ENCODE results near the gene SPRED3. TPM values are rescaled to one million over a fixed set of nuclear protein-coding genes. Genes with fewer than 3 reads are reported as not detected.
"Not testable (repeated sequence)": the region's sequence is repeated elsewhere in the genome, so short reads cannot be mapped to it uniquely, and the experiment has no call there.

Gene SPRED3, protein sequence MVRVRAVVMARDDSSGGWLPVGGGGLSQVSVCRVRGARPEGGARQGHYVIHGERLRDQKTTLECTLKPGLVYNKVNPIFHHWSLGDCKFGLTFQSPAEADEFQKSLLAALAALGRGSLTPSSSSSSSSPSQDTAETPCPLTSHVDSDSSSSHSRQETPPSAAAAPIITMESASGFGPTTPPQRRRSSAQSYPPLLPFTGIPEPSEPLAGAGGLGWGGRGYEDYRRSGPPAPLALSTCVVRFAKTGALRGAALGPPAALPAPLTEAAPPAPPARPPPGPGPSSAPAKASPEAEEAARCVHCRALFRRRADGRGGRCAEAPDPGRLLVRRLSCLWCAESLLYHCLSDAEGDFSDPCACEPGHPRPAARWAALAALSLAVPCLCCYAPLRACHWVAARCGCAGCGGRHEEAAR
- total RNA-seq, result 3.2 to 4.6 TPM (median 4.6 TPM) in 3 replicates
- long read RNA-seq, partial matches to known transcripts, result 0 of 1 reads
- long read RNA-seq, other reads (novel, unspliced or antisense), result 1 of 1 reads

DNA sequence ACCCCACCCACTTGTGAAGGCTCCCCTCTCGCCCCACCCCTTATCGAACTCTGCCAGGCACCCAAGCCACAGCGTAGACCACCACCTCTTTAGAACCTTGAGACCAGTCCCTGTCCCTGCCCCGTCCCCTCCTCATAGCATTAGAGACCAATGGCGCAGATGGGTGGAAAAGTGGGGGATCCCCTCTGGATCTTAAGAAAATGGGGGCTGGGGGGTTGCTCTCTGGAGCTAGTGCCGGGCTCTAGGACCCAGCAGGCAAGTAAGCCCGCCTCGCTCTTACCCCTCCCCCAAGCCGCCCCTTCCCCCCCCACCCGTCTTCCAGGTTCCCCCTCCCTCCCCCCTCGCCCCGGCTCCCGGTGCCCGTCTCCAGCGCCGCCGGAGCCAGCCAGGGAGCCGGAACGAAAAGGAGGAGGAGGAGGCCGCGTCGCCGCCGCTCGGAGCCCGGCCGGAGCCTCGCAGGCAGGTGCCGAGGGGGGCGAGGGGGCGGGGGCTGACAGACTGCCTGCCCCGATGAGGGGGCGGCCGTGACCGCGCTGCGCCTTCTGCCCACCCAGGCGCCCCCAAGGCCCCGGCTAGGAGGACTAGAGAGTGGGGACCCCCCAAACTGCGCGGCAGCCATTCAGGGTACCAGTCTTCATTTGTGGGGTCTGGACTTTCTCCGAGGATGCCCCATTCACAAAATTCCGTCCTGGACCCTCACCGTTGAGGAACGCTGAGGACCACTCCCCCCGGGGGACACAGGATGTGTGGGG lies at the start of gene SPRED3:
TSS of gene SPRED3 (plus strand) at position 349 of the 752 bp plus-strand sequence. CDS start 1,606 bp downstream, outside the sequence.
- Mint-ChIP-seq H3K36me3 (ENCODE audit: low read depth) (peaks cover 2% of the 10 kb centered on the region), H3K9me3 (ENCODE audit: low read depth) (no peaks in the 10 kb centered on the region), H3K4me3 (ENCODE audit: unreplicated experiment) (peak within 1 kb of the TSS; percentile 92), H3K4me1 (ENCODE audit: low read depth) (peaks cover 20% of the 10 kb centered on the region), H3K27me3 (ENCODE audit: low read depth) (no peaks in the 10 kb centered on the region), H3K27ac (ENCODE audit: unreplicated experiment) (peak within 1 kb of the TSS; percentile 96)
- TF ChIP-seq, protein P1, sequence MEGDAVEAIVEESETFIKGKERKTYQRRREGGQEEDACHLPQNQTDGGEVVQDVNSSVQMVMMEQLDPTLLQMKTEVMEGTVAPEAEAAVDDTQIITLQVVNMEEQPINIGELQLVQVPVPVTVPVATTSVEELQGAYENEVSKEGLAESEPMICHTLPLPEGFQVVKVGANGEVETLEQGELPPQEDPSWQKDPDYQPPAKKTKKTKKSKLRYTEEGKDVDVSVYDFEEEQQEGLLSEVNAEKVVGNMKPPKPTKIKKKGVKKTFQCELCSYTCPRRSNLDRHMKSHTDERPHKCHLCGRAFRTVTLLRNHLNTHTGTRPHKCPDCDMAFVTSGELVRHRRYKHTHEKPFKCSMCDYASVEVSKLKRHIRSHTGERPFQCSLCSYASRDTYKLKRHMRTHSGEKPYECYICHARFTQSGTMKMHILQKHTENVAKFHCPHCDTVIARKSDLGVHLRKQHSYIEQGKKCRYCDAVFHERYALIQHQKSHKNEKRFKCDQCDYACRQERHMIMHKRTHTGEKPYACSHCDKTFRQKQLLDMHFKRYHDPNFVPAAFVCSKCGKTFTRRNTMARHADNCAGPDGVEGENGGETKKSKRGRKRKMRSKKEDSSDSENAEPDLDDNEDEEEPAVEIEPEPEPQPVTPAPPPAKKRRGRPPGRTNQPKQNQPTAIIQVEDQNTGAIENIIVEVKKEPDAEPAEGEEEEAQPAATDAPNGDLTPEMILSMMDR (IDR thresholded peaks at IDR 0.05), result no peak
- no peak for DNase-seq (ENCODE audit: low spot score)

DNA sequence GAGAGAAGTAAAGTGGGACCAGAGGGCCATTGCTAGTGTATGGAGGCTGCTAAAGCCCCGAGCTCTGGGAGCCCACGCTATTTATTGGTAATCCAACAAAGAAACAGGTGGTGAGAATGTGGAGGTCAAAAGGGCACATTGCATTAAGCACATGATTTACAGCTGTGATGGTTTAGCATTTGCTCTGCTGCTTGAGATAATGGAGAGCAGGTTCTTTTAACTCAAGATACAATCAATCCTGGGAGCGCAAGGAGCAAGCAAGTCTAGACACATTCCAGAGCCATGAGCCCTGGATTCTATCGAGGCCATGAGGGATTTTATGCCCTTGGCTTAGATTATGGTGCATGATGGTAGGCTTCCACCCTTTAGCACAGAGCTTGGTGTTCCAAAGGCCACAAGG lies 49.5 kb upstream of the SPRED3 start:
- not testable (repeated sequence) for H3K9me3 Mint-ChIP-seq (ENCODE audit: low read depth); DNase-seq (ENCODE audit: low spot score); H3K4me3 Mint-ChIP-seq (ENCODE audit: unreplicated experiment)

DNA sequence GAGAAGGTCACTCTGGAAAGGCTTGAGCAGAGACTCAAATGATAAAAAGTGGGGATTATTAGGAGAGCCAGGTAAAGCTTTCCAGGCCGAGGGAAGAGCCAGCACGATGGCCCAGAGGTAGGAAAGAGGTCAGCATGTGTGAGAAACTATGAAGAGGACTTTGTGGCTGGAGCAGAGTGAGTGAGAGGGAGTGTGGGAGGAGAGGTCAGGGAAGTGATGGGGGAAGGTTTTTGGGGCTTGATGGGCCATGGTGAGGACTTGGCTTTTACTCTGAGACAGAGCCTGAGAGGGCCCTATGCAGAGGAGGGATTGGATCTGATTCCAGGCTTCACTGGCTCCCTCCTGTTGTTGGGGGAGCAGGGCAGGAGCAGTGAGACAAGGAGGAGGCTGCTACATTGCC lies 47.6 kb upstream of the SPRED3 start:
- Mint-ChIP-seq H3K9me3 (ENCODE audit: low read depth) (no peaks in the 10 kb centered on the region), H3K36me3 (ENCODE audit: low read depth) (peaks cover 7% of the 10 kb centered on the region), H3K27me3 (ENCODE audit: low read depth) (no peaks in the 10 kb centered on the region), H3K4me3 (ENCODE audit: unreplicated experiment) (no peak overlapping the region), H3K27ac (ENCODE audit: unreplicated experiment) (no peak overlapping the region), H3K4me1 (ENCODE audit: low read depth) (peaks cover 10% of the 10 kb centered on the region)
- TF ChIP-seq, protein P1 (IDR thresholded peaks at IDR 0.05), result no peak
- no peak for DNase-seq (ENCODE audit: low spot score)

More for the DNA sequence above, 49.5 kb upstream of the SPRED3 start:
- H3K36me3 Mint-ChIP-seq (ENCODE audit: low read depth); H3K27ac Mint-ChIP-seq (ENCODE audit: unreplicated experiment); H3K27me3 Mint-ChIP-seq (ENCODE audit: low read depth): not testable (repeated sequence)
- H3K4me1 Mint-ChIP-seq (ENCODE audit: low read depth), result peaks cover 10% of the 10 kb centered on the region

DNA sequence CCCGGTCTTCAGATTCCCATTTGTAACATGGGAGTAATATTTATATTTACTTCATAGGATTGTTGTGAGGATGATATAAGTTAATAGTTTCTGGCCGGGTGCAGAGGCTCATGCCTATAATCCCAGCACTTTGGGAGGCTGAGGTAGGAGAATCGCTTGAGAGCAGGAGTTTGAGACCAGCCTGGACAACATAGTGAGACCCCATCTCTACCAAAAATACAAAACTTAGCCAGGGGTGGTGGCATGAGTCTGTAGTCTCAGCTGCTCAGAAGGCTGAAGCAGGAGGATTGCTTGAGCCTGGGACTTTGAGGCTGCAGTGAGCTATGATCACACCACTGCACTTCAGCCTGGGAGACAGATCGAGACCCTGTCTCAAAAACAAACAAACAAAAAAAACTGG lies 41.7 kb upstream of the SPRED3 start:
- Mint-ChIP-seq H3K4me3 (ENCODE audit: unreplicated experiment) (no peak overlapping the region), H3K27ac (ENCODE audit: unreplicated experiment) (no peak overlapping the region), H3K36me3 (ENCODE audit: low read depth) (peaks cover 4% of the 10 kb centered on the region), H3K9me3 (ENCODE audit: low read depth) (no peaks in the 10 kb centered on the region), H3K4me1 (ENCODE audit: low read depth) (no peaks in the 10 kb centered on the region), H3K27me3 (ENCODE audit: low read depth) (peaks cover 2% of the 10 kb centered on the region)
- no peak for DNase-seq (ENCODE audit: low spot score)
- TF ChIP-seq, protein P1 (IDR thresholded peaks at IDR 0.05), result no peak

DNA sequence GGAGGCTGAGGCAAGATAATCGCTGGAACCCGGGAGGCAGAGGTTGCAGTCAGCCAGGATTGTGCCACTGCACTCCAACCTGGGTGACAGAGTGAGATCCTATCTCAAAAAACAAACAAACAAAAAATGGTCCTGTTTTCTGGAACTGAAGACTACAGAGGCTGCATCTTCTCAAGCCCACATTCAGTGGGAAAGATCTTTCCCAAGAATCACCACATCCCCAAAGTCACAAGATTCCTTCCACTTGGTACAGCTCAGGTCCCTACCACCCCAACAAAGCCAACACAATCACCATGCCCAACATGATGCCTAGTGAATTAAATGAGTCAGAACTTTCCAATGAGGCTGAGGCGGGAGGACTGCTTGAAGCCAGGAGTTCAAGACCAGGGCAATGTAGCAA lies 37.6 kb upstream of the SPRED3 start:
- no peaks in the 10 kb centered on the region for H3K36me3 Mint-ChIP-seq (ENCODE audit: low read depth)
- no peak for DNase-seq (ENCODE audit: low spot score)
- H3K27me3 Mint-ChIP-seq (ENCODE audit: low read depth), result peaks cover 12% of the 10 kb centered on the region
- TF ChIP-seq, protein P1 (IDR thresholded peaks at IDR 0.05), result no peak
- H3K9me3 Mint-ChIP-seq (ENCODE audit: low read depth), result no peaks in the 10 kb centered on the region
- no peaks in the 10 kb centered on the region for H3K4me1 Mint-ChIP-seq (ENCODE audit: low read depth)
- no peak overlapping the region for H3K4me3 Mint-ChIP-seq (ENCODE audit: unreplicated experiment)
- no peak overlapping the region for H3K27ac Mint-ChIP-seq (ENCODE audit: unreplicated experiment)
